A549 (cell line): ENCODE results near the gene EXOC3. TPM values are rescaled to one million over a fixed set of nuclear protein-coding genes. Genes with fewer than 3 reads are reported as not detected.
"Not testable (repeated sequence)": the region's sequence is repeated elsewhere in the genome, so short reads cannot be mapped to it uniquely, and the experiment has no call there.

ENCODE experiments used
- ATAC-seq, 2 experiments: fragments of 200-7000 bp in 1 of 2; fragments of >200 bp in 1 of 2; cut with Nextera tagmentation in 1 of 2; cut with Tn5 transposase in 1 of 2; 3 replicates each; pipeline versions ENCODE4 v1.8.0 to v1.9.1; 2018 to 2020; ENCODE audit warnings: mild to moderate bottlenecking in 1 of 2, moderate library complexity in 1 of 2
- CTCF ChIA-PET: fragments of 300-600 bp; sonication (Branson Sonifier 250); formaldehyde crosslinking; extraction: SDS; loops from one replicate; lab custom pipeline; 2021; ENCODE audit warnings: antibody characterized with exemption, inconsistent platforms; lab: Yijun Ruan, JAX
- POLR2A ChIA-PET: fragments of 350-600 bp; formaldehyde crosslinking; extraction: SDS; loops from one replicate; lab custom pipeline; 2021; ENCODE audit warnings: antibody characterized with exemption, inconsistent platforms; lab: Yijun Ruan, JAX
- DNase-seq, 2 experiments: peaks; one replicate each; pipeline versions ENCODE4 v3.0.0 to v3.0.0-alpha.2; 2011 to 2016; ENCODE audit warnings: low read depth in 1 of 2, low spot score in 1 of 2
- FAIRE-seq: peaks from 2 replicates; lab custom pipeline; 2011; peaks lifted over from hg19 to GRCh38; lab: Jason Lieb, UNC
- H3K27ac ChIP-seq, 2 experiments: fragments of >200 bp; sonication (Bioruptor Twin); formaldehyde crosslinking; 3 replicates each; pipeline ENCODE4 v1.5.1; 2016 to 2017
- H3K4me1 ChIP-seq: fragments of >200 bp; sonication (Bioruptor Twin); formaldehyde crosslinking; 3 replicates; pipeline ENCODE4 v1.6.1; 2016
- H3K4me2 ChIP-seq: fragments of >200 bp; sonication (Bioruptor Twin); formaldehyde crosslinking; 3 replicates; pipeline ENCODE4 v1.6.1; 2016
- H3K4me3 ChIP-seq: fragments of >200 bp; sonication (Bioruptor Twin); formaldehyde crosslinking; 3 replicates; pipeline ENCODE4 v1.5.1; 2016
- H3K9me3 ChIP-seq: fragments of >200 bp; sonication (Bioruptor Twin); formaldehyde crosslinking; 3 replicates; pipeline ENCODE4 v1.6.1; 2016
- BHLHE40 ChIP-seq: IDR thresholded peaks from 2 replicates; pipeline ENCODE4 v1.6.1; 2012; ENCODE audit warnings: low read depth, low read length, inconsistent platforms
- CEBPB ChIP-seq, 2 experiments: fragments of >200 bp in 1 of 2; sonication (Bioruptor Twin) in 1 of 2; formaldehyde crosslinking in 1 of 2; IDR thresholded peaks; 2 replicates each; pipeline ENCODE4 v1.6.1; 2012 to 2016
- EHF ChIP-seq: fragments of 250-450 bp; sonication (Bioruptor Pico); IDR thresholded peaks from 2 replicates; pipeline ENCODE4 v1.5.0; 2020; ENCODE audit warnings: mild to moderate bottlenecking
- EP300 ChIP-seq, 2 experiments: fragments of >200 bp; sonication (Bioruptor Twin); formaldehyde crosslinking; IDR thresholded peaks; 2 replicates in 1 of 2; 3 replicates in 1 of 2; pipeline ENCODE4 v1.6.1; 2016 to 2017
- FOXS1 ChIP-seq: fragments of 250-450 bp; sonication (Bioruptor Pico); IDR thresholded peaks from 2 replicates; pipeline ENCODE4 v1.5.0; 2020; ENCODE audit warnings: mild to moderate bottlenecking, moderate library complexity
- HDAC2 ChIP-seq: fragments of 200-600 bp; sonication (generic); IDR thresholded peaks from 2 replicates; pipeline ENCODE4 v1.6.1; 2016
- HOXB13 ChIP-seq: fragments of 250-450 bp; sonication (Bioruptor Pico); IDR thresholded peaks from 2 replicates; pipeline ENCODE4 v1.5.0; 2020; ENCODE audit warnings: low read depth, mild to moderate bottlenecking, moderate library complexity
- JUN ChIP-seq, 2 experiments: fragments of >200 bp; sonication (Bioruptor Twin); formaldehyde crosslinking; IDR thresholded peaks; 2 replicates in 1 of 2; 3 replicates in 1 of 2; pipeline ENCODE4 v1.6.1; 2016 to 2017
- KDM1A ChIP-seq: fragments of 200-600 bp; sonication (generic); IDR thresholded peaks from 2 replicates; pipeline ENCODE4 v1.6.1; 2016; ENCODE audit warnings: low read depth, mild to moderate bottlenecking
- MAFK ChIP-seq: fragments of 450-650 bp; IDR thresholded peaks from 2 replicates; pipeline ENCODE4 v1.6.1; 2014; ENCODE audit not compliant: partially characterized antibody
- NPAS2 ChIP-seq: fragments of 250-450 bp; sonication (Bioruptor Pico); IDR thresholded peaks from 2 replicates; pipeline ENCODE4 v1.8.0; 2022; ENCODE audit warnings: mild to moderate bottlenecking, moderate library complexity, borderline replicate concordance
- RCOR1 ChIP-seq: fragments of 150-350 bp; IDR thresholded peaks from 2 replicates; pipeline ENCODE4 v1.6.1; 2014; ENCODE audit warnings: antibody characterized with exemption, low read length, low read depth
- RNF2 ChIP-seq: fragments of 200-600 bp; sonication (generic); IDR thresholded peaks from 2 replicates; pipeline ENCODE4 v1.6.1; 2016; ENCODE audit warnings: low read depth, mild to moderate bottlenecking, antibody characterized with exemption, moderate library complexity, borderline replicate concordance
- SMC3 ChIP-seq: fragments of >200 bp; sonication (Bioruptor Twin); formaldehyde crosslinking; IDR thresholded peaks from 3 replicates; pipeline ENCODE4 v1.6.1; 2018; ENCODE audit warnings: inconsistent platforms
- WGBS: methylation state at CpG from one replicate; pipeline ENCODE4 v1.1.6; 2017; ENCODE audit errors: missing lambda C conversion rate; 5-methylcytosine and 5-hydroxymethylcytosine counted together
- polyA plus RNA-seq, 4 experiments: library from polyadenylated mRNA; depleted of rRNA in 3 of 4; stranded (reverse); fragments of >200 nt; fragmentation: RNase III in 1 of 4; extraction: RNeasy Plus Mini Kit Qiagen cat#74134 plus additional on column Dnase treatment in 1 of 4; gene quantifications; 2 replicates in 3 of 4; 3 replicates in 1 of 4; pipeline ENCODE4 v1.2.3, GENCODE V29; 2011 to 2017
- TF ChIP-seq, protein P1 (sequence below): fragments of 150-350 bp; IDR thresholded peaks from 2 replicates; pipeline ENCODE4 v1.6.1; 2014; ENCODE audit warnings: low read depth, mild to moderate bottlenecking, low read length
- TF ChIP-seq, protein P2 (sequence below): fragments of >200 bp; sonication (Bioruptor Twin); formaldehyde crosslinking; IDR thresholded peaks from 3 replicates; pipeline ENCODE4 v1.6.1; 2016
- TF ChIP-seq, protein P3 (sequence below): IDR thresholded peaks from 2 replicates; pipeline ENCODE4 v1.6.1; 2012
- TF ChIP-seq, protein P4 (sequence below): fragments of 250-450 bp; sonication (Bioruptor Pico); IDR thresholded peaks from 2 replicates; pipeline ENCODE4 v1.5.0; 2021; ENCODE audit warnings: mild to moderate bottlenecking, moderate library complexity, borderline replicate concordance
- TF ChIP-seq, protein P5 (sequence below): fragments of >200 bp; sonication (Bioruptor Twin); formaldehyde crosslinking; IDR thresholded peaks from 3 replicates; pipeline ENCODE4 v1.5.1; 2016
- TF ChIP-seq, protein P6 (sequence below): IDR thresholded peaks from 2 replicates; pipeline ENCODE4 v1.6.1; 2012

Gene EXOC3
- polyA plus RNA-seq, 2 of the 4 experiments (the other 2 are of a cell fraction), result 20.0 to 33.6 TPM

DNA sequence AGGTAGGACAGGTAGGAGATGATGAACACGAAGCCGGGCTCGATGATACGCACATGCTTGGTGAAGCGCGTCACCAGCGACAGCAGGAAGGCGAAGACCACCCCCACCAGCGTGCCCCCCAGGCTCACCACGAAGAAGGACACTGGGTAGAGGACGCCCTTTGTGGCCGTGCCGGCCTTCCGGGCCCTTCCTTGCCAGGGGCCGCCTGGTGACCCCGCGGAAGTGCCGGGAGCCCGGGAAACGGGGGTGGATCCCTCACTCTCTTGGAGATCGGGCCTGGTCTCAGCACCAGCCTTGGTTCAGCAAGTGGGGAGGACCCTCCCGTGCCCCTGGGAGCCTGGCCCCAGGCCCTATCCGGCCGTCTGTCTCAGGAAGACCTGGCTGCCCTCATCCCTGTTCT is 41.6 kb downstream of the EXOC3 start:
- H3K4me1 ChIP-seq, result no peaks in the 10 kb centered on the region
- no peak for DNase-seq
- no peak for FAIRE-seq
- ChIA-PET POLR2A (no interaction called here), CTCF (no interaction called here)
- no peak overlapping the region for H3K27ac ChIP-seq
- H3K4me3 ChIP-seq, result no peak overlapping the region
- TF ChIP-seq CEBPB (IDR thresholded peaks at IDR 0.05) (no peak), HOXB13 (CRISPR knock-in tag) (no peak), BHLHE40 (no peak), KDM1A (no peak), MAFK (no peak), EHF (CRISPR knock-in tag) (no peak), NPAS2 (CRISPR knock-in tag) (no peak), RCOR1 (no peak)
- TF ChIP-seq, protein P1, sequence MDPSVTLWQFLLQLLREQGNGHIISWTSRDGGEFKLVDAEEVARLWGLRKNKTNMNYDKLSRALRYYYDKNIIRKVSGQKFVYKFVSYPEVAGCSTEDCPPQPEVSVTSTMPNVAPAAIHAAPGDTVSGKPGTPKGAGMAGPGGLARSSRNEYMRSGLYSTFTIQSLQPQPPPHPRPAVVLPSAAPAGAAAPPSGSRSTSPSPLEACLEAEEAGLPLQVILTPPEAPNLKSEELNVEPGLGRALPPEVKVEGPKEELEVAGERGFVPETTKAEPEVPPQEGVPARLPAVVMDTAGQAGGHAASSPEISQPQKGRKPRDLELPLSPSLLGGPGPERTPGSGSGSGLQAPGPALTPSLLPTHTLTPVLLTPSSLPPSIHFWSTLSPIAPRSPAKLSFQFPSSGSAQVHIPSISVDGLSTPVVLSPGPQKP, result no peak
- TF ChIP-seq, protein P2, sequence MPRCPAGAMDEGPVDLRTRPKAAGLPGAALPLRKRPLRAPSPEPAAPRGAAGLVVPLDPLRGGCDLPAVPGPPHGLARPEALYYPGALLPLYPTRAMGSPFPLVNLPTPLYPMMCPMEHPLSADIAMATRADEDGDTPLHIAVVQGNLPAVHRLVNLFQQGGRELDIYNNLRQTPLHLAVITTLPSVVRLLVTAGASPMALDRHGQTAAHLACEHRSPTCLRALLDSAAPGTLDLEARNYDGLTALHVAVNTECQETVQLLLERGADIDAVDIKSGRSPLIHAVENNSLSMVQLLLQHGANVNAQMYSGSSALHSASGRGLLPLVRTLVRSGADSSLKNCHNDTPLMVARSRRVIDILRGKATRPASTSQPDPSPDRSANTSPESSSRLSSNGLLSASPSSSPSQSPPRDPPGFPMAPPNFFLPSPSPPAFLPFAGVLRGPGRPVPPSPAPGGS, result no peak
- TF ChIP-seq, protein P3, sequence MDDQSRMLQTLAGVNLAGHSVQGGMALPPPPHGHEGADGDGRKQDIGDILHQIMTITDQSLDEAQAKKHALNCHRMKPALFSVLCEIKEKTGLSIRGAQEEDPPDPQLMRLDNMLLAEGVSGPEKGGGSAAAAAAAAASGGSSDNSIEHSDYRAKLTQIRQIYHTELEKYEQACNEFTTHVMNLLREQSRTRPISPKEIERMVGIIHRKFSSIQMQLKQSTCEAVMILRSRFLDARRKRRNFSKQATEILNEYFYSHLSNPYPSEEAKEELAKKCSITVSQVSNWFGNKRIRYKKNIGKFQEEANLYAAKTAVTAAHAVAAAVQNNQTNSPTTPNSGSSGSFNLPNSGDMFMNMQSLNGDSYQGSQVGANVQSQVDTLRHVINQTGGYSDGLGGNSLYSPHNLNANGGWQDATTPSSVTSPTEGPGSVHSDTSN, result no peak
- WGBS, result 78% methylated on average over 10 of the region's 24 CpGs
- no peak for ATAC-seq
- no peaks in the 10 kb centered on the region for H3K9me3 ChIP-seq
- H3K4me2 ChIP-seq, result no peak overlapping the region

DNA sequence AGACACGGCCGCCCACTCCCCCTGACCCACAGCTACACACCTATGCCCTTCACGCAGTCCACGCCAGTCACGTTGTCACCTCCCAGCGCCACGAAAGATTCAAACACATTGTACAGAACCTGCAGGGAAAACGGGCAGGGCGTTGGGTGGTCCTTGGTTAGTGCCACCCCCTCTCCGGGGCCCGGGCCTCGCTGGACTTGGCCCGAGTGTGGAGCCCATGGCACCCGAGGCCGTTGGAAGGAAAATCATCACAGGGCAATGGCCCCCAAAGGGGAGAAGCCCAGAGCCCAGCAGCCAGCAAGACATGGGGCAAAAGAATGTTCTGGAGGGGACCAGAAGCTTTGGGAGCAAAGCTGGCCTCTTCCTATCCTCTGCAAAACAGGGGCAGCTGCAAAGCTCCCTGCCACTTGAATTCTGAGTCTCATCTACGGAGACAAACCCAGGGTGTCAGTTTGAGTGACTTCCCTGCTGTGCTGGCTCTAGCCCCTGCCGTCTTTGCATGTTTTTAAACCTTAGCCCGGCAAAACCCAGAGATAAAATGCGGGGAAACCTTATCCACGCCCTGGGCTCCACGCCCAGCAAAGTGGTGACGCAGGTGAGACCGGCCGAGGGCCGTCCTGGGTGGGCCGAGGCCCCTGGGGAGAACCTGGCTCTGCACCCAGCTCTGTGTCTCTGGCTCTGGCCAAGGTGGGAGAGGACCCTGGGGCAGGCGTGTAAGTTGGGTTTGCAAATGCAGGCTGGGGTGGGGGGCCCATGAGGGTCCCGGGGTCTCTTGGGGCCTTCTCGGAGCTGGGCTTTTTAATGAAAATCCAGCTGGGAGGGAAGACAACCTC is 42.4 kb downstream of the EXOC3 start:
- CTCF ChIA-PET, result no interaction called here
- DNase-seq (no peak), ATAC-seq (no peak), FAIRE-seq (no peak)
- no peak overlapping the region for H3K4me2 ChIP-seq
- POLR2A ChIA-PET, result no interaction called here
- H3K4me3 ChIP-seq, result no peak overlapping the region
- no peaks in the 10 kb centered on the region for H3K9me3 ChIP-seq
- WGBS, result 69% methylated on average over 29 of the region's 29 CpGs
- no peaks in the 10 kb centered on the region for H3K4me1 ChIP-seq
- TF ChIP-seq FOXS1 (no peak), SMC3 (no peak)
- TF ChIP-seq, protein P4, sequence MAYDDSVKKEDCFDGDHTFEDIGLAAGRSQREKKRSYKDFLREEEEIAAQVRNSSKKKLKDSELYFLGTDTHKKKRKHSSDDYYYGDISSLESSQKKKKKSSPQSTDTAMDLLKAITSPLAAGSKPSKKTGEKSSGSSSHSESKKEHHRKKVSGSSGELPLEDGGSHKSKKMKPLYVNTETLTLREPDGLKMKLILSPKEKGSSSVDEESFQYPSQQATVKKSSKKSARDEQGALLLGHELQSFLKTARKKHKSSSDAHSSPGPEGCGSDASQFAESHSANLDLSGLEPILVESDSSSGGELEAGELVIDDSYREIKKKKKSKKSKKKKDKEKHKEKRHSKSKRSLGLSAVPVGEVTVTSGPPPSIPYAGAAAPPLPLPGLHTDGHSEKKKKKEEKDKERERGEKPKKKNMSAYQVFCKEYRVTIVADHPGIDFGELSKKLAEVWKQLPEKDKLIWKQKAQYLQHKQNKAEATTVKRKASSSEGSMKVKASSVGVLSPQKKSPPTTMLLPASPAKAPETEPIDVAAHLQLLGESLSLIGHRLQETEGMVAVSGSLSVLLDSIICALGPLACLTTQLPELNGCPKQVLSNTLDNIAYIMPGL, result no peak
- H3K27ac ChIP-seq, result no peak overlapping the region

DNA sequence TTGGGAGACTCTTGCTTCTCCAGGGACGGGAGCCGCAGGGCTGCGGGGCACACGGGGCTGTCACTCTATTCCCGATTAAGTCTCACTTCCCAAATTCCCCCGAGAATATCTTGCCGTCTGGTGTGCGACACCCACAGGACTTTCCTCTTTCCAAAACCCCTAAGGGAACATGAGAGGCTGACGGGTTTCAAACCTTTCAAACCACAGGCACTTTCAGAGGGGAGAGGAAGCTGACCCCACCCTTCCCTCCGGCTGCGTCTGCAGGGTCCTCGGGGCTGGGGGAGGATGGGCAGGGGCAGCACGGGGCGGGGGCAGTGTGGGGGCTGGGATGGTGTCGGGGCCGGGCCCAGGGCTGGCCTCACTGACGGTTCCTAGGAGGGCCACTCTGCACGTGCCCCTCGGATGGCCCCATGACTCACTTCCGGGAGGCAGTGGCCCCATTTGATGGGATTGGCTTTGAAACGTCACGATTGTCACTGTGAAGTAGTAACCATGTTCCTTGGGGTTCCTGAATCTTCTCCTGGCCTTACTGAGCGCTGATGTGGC is 43.0 kb downstream of the EXOC3 start:
- H3K27ac ChIP-seq, result no peak overlapping the region
- CTCF ChIA-PET, result no interaction called here
- H3K9me3 ChIP-seq, result no peaks in the 10 kb centered on the region
- H3K4me2 ChIP-seq, result no peak overlapping the region
- FAIRE-seq, result no peak
- TF ChIP-seq KDM1A (no peak), JUN (IDR thresholded peaks at IDR 0.05) (no peak), HDAC2 (no peak), FOXS1 (no peak), EP300 (IDR thresholded peaks at IDR 0.05) (no peak), EHF (CRISPR knock-in tag) (no peak), RNF2 (no peak)
- TF ChIP-seq, protein P1, result no peak
- TF ChIP-seq, protein P5, sequence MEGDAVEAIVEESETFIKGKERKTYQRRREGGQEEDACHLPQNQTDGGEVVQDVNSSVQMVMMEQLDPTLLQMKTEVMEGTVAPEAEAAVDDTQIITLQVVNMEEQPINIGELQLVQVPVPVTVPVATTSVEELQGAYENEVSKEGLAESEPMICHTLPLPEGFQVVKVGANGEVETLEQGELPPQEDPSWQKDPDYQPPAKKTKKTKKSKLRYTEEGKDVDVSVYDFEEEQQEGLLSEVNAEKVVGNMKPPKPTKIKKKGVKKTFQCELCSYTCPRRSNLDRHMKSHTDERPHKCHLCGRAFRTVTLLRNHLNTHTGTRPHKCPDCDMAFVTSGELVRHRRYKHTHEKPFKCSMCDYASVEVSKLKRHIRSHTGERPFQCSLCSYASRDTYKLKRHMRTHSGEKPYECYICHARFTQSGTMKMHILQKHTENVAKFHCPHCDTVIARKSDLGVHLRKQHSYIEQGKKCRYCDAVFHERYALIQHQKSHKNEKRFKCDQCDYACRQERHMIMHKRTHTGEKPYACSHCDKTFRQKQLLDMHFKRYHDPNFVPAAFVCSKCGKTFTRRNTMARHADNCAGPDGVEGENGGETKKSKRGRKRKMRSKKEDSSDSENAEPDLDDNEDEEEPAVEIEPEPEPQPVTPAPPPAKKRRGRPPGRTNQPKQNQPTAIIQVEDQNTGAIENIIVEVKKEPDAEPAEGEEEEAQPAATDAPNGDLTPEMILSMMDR, result no peak
- TF ChIP-seq, protein P6, sequence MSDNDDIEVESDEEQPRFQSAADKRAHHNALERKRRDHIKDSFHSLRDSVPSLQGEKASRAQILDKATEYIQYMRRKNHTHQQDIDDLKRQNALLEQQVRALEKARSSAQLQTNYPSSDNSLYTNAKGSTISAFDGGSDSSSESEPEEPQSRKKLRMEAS, result no peak
- TF ChIP-seq, all 56 proteins: peak for 0
- Histone ChIP-seq H3K4me3 (no peak overlapping the region), H3K4me1 (no peaks in the 10 kb centered on the region)
- 61% methylated on average over 15 of the region's 23 CpGs for WGBS
- DNase-seq (no peak), ATAC-seq (no peak)
- POLR2A ChIA-PET, result no interaction called here

DNA sequence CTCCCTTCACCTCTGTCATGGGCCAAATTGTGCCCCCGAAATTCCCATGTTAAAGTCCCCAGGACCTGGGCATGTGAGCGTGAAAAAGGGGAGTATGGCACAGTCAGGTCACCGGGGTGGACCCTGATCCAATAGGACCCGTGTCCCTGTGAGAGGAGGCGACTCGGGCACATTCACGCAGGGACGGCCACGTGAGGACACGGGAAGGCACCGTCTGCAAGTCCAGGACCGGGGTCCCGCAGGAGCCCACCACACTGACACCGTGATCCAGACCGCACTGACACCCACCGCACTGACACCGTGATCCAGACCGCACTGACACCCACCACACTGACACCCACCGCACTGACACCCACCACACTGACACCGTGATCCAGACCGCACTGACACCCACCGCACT is 43.6 kb downstream of the EXOC3 start:
- WGBS, result 83% methylated on average over 18 of the region's 22 CpGs
- FAIRE-seq, DNase-seq, H3K9me3 ChIP-seq, H3K27ac ChIP-seq, H3K4me3 ChIP-seq, H3K4me2 ChIP-seq, CTCF ChIA-PET, H3K4me1 ChIP-seq, POLR2A ChIA-PET, ATAC-seq: not testable (repeated sequence)
